HG03060 (cell line): ENCODE measurements around the gene MARCHF11.

Experiments
- ATAC-seq: cut with Tn5 transposase; IDR thresholded peaks from one replicate; pipeline ENCODE4 v1.9.1; 2021; ENCODE audit warnings: low read depth, moderate number of reproducible peaks; ENCODE audit not compliant: unreplicated experiment

The MARCHF11 gene

DNA sequence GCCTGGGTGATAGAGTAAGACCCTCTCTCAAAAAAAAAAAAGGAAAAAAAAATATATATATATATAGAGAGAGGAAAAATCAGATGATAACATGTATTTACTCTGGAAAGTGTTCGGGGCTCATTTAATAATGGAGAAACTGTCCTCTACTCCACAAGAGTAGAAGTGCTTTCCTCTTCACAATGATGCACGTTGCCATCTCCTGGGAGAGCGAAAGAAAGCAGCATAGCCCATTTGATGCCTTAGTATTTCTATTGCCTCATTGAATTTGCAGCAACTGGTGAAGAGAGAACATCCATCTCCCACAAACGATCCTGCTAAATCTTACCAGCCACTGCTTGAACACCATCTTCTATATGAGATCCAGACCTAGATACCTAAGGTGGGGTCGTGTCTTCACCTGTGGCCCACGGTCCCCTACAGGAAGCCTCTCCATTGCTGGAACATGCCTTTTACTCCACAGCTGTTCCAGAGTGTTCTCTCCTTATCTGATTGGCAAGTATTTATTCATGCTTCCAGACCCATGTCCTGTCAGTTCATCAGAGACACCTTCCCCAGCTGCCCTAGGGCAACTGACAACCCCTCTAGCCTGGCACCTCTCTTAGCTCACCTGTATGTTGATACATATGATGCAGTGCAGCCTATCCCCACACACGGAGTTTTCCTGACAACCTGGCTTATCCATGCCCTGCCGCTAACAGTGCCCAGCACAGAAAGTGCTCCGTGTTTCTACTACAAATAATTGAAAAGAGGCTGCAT lies 115.3 kb downstream of the MARCHF11 start:
- no peak for ATAC-seq

- no peak for ATAC-seq
Observed at GRCh38 chr5:16061163-16061562, 118.4 kb downstream of the MARCHF11 start.

DNA sequence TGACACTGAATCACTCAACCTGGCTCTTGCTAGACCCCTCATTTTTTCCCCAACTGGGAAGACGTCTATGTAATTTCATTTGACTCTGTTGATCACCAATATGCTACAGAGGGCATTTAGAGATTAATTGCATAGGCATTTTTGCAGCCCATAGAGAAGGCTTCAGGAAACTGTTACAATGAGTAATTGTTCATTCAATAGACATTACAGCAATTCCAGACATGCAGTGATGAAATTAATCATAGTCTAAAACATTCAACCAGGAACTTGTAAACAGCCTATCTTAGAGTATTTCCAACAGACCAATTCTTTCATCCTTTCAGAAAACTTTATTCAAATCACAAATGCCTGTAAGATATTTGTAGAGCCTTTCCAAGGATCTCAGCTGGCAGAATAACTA lies 122.3 kb downstream of the MARCHF11 start:
- ATAC-seq: no peak

DNA sequence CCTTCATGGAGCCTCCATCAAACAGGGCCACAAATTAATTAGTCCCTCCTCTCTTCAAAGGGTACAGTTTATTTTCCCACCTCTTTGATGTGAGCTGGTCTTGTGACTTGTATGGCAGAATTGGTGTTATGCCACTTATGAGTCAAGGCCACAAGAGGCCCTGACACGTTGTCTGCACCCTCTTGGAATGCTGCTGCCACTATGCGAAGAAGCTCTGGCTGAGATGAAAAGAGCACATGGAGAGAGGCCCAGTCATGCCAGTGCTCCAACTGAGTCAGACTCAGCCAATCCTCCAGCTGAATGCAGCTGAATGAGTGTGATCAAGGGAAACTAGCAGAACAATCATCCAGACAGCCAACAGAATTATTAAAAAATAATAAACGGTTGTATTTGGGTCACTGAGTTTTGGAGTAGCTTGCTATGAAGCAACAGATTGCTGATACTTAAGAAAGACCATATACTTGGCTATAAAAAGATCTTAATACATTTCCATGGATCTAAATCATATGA lies 128.3 kb downstream of the MARCHF11 start:
- ATAC-seq: no peak

DNA sequence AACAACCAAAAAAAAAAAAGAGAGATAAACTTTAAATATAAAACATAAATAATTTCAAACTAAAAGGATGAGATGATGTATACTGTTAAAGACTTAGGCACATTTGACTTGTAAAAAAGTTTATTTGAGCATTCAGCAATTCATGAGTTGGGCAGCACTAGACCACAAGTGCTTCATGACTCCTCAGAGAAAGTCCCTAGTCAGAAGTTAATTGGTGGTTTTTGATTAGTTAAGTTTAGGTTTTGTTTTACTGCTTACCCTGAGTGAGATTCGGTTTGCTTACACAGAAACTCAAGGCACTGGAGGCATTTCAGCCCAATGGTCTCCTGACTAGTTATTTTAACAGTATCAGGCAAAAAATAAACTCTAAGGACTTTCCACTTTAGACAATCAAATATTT lies 129.2 kb downstream of the MARCHF11 start:
- no peak for ATAC-seq

- ATAC-seq: no peak
Observed at GRCh38 chr5:16049761-16050160, 129.8 kb downstream of the MARCHF11 start.

DNA sequence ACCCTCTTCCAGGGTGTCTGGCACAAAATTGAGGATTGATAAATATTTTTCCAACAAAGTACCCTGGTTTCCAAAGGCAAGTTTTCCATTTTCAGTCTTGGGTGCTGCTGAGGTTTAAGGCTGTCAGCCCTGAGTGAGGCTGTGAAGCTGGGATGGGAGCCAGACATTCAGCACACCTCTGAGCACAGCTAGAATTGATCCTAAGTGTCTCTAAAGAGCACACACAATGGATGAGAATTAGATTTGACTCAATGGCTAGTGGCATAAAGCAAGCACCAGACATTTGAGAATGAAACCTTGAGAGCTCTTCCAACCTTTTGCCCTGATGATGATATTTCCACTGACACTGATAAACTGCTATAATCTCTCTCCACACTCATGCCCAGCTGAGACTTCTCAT lies 131.5 kb downstream of the MARCHF11 start:
- ATAC-seq: no peak

DNA sequence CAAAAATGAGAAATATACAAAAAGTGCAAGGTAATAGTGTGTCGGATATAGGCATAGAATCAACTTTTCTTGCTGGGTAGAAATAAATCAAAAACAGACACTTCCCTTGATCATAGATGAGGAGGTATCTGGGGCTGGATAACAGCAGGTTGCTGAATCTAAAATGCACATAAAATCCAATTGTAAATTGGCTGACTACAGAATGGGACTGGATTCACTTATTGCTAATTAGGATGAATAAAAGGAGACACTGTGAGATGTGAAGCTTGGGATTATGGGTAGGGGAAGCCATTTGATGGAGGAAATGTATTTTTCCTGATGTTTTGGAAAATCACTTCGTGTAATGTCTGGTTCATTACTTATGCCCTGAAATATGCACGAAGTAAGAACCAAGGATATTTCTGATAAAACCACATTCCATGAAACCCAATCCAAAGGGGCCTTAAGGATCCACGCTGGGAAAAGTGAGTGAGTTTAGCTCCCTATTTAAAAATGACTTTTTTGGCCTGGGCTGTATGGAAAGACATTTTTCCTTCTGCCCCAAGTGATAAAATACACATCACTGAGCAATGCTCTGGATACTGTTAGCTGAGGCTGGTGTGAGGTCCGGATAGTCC lies 136.1 kb downstream of the MARCHF11 start:
- no peak for ATAC-seq

DNA sequence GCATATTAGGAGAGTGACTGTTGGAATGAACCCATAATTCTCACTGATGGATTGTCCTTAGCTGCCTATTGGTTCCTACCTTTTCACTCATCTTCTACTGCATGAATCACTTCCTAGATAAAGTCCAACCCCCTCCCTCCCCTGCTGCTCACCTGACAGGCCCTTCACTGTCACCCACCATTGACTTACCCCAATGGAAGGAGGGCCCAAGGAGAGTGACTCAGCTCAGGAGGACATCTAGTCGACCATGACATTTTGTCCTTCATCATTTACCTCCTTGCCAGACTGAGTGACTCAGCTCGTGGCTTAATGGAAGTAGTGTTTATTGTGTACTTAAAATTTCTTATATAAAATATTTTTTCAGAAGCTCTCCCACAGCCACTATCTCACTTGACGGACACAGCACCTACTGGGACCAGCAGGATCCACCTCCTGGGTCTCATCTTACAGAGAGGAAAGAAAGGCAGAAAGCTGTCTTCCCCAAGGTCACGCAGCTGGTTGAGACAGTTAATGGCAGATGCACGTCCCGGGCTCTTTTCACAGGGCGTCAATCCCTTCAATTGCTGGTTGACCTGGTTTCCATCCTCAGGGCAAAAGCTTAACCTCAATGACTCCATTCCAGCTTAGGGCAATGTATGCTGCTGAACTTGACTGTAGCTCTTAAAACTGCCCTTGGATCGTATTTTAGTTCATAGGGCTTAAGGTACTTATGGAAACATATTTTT lies 142.3 kb downstream of the MARCHF11 start:
- no peak for ATAC-seq

DNA sequence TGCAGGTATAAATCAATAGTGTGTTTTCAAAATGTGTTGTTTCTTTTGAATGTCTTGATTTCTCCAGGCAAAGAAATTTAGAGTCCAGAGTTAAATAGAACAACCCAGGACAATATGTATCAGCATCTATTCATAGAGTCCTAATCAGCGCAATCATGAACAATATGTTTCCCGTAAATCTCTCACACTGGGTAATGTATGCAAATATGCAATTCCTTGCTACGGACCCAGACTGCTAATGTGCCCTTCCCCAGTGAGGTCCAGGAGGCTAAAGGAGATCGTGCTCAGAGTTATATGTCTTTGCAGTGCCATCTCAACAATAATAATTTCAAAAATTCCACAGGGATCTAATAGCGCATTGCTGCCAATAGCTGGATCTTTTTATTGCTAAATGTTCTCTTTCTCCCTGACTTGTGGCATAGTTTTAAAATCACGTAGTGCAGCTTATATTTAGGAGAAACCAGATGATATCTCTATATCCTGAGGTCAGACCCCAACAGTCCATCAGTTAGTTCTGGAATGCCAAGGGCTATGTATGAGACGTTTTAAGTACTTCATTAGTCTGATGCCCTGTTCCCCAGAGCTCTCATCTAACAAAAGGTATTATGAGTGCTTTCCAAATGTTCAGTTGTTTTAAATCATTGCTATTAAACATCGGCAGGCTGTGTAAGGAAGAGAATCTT lies 145.1 kb downstream of the MARCHF11 start:
- no peak for ATAC-seq

DNA sequence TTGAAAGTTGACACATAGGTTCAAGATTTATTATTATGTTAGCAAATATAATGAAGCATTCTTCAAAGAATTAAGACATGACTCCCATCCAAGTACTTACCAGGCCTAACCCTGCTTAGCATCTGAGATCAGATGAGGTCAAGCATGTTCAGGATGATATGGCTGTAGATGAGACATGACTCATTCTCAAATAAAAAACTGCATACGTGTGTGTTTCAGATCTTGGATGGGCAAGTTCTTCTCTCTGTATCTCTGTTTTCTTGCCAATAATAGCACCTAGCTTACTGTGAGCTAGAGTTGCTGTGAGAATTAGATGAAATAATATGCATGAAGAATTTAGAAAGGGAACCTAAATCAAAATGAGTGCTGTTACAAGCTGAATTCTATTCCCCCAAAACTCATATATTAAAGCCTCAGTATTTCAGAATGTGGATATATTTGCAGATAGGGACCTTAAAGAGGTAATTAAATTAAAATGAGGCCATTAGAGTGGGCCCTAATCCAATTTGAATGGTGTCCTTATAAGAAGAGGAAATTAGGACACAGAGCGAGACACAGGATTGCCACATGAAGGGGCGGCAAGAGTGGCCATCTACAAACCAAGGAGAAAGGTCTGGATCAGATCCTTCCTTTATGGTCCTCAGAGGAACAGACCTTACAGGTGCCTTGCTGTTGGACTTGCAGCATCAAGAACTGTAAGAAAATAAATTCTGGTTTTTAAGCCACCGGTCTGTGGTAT lies 146.2 kb downstream of the MARCHF11 start:
- ATAC-seq: no peak

DNA sequence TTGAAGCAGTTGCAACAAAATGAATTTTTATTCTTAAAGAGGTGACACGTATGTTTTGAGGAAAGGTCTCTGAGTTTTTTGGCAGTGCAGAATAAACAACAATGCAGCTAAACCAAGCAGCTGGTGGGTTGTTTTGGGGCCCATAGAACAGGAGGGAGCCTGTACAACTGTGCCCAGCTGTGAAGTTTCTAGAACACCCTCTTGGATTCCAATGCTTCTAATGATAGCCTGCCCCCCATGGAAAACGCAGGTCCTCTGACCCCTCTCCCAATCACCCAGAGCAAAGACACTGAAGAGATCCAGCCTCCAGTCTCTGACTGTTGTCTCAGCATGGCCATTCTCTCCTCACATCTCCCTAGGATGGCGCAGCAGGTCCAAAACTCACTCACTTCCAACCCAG lies 150.9 kb downstream of the MARCHF11 start:
- ATAC-seq: no peak

- no peak for ATAC-seq
Observed at GRCh38 chr5:16025681-16026080, 153.9 kb downstream of the MARCHF11 start.

DNA sequence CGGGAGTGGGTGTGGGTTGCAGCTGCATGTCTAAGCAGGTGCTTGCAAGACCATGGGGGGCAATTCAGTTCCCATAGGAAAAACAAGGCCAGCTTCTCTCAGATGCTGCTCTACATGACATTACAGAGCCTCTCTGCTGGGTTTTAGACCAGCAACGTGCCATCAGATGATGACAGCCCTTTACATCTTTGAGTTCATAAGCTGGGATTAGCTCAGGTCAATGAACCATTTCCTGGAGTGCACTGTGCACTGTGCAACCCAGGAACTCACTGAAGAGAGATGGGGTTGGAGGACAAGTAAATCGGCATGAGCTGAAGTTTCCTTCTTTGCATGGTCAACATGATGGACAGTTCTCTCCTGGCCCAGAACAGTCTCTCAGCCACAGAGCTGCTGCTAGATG lies 160.6 kb downstream of the MARCHF11 start:
- ATAC-seq: no peak

DNA sequence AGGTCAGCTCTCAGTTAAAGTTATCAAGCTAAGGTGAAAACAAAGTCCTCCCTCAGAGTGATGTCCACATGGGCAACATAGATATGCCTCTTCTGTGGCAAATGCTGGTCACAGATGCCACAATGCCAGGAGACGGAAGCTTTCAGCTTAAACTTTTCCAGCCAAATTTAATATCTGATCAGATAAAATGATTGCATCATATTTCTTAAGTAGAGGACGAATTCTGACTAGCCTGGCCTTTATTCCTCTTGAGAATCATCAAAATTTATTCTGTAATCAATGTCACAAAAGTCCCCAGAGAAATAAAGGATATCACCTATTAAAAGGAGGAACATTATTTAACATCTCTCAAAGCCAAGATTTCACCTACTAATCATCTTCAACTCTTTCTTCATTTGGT lies 161.9 kb downstream of the MARCHF11 start:
- no peak for ATAC-seq
